ENCODE measurements around the gene PAK2. TPM values are rescaled to one million over a fixed set of nuclear protein-coding genes. Genes with fewer than 3 reads are reported as not detected.

Gene PAK2
- total RNA-seq, 1 experiment from 2014 or later: 69.6 TPM

DNA sequence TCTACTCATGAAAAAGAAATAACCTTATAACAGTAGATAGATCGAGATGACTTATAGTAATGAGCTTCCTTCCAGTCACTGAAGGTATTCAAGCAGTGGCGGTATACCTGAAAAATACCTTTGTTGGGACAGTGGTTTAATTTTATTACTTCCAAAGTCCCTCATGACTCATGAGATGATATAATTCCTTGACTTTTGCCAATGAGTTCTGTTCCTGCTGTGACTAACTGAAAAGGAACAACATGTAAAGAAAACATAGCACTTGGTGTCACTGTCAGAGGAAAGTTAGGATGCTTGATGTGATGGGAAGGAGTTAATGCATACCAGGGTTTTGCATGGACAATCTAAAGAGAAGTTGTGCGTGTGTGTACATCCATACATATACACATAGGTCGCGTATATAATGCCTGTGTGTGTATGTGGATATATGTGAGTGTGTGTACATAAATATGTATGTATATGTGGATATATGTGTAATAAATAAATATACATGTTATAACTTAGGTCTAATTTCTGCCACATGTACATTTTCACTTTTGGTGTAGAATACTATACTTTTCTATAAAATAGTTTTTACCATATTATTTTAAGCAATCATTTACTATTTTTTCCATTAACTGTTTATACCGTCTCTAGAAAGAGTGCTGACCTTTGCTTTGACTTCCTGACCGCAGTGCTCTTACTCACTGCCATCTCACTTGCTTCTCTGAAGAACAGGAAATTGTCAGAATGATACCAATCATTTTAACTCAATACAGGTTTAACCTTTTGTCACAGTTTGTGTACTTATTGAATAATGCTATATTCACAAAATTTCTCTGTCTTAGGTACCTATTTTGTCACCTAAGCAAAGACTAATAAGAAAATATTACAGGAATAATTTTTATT lies 12.6 kb upstream of the PAK2 start:
- no peak overlapping the region for H3K9ac ChIP-seq (ENCODE audit: low read length)
- H3K4me2 ChIP-seq (ENCODE audit: low read length): peak overlapping the region; percentile 30; the same call in 1 of the 2 replicates
- no peaks in the 10 kb centered on the region for H3K27me3 ChIP-seq (ENCODE audit: insufficient read depth, low read length)
- ATAC-seq: peak; percentile 58
- intact Hi-C loops (cut with micrococcal nuclease): no loop called here
- H4K20me1 ChIP-seq (ENCODE audit: insufficient read depth): no peaks in the 10 kb centered on the region
- no peaks in the 10 kb centered on the region for H3K79me2 ChIP-seq (ENCODE audit: insufficient read depth, low read length)
- TF ChIP-seq EGR1 (IDR thresholded peaks at IDR 0.05; ENCODE audit: low read depth) (no peak), FOSL1 (IDR thresholded peaks at IDR 0.05; ENCODE audit: low read depth) (peak; percentile 26; the same call in 1 of the 2 replicates), JUND (IDR thresholded peaks at IDR 0.05) (peak; percentile 36; the same call in 1 of the 2 replicates)
- BruUV-seq (replicated peaks): no TSS peak
- no peak overlapping the region for H2AFZ ChIP-seq (ENCODE audit: low read depth, low read length, poor library complexity, severe bottlenecking)
- ChIA-PET POLR2A (no interaction called here), CTCF (no interaction called here), RAD21 (ENCODE audit: low non-redundant PET in 1 of 2, low total read pairs in 2 of 2, uncharacterized antibody in 2 of 2, unreplicated experiment in 2 of 2) (no interaction called here)
- no peak overlapping the region for H3K4me3 ChIP-seq (replicated peaks in 1 of 2; ENCODE audit: low read depth in 1 of 2, low read length in 2 of 2)
- 0 out of 4 replicates have a peak, but pooled peaks cover 2 to 7% of the 10 kb centered on the region in 2 experiments for H3K36me3 ChIP-seq (ENCODE audit: control insufficient read depth in 1 of 2, insufficient read depth in 2 of 2, low read length in 2 of 2)
- peaks cover 3 to 19% of the 10 kb centered on the region in 2 experiments for H3K4me1 ChIP-seq (ENCODE audit: control insufficient read depth in 1 of 2, insufficient read depth in 2 of 2, low read length in 2 of 2)
- H3K9me3 ChIP-seq (ENCODE audit: control insufficient read depth in 1 of 2, insufficient read depth in 1 of 2, low read depth in 1 of 2, low read length in 2 of 2): no peaks in the 10 kb centered on the region
- H3K9me2 ChIP-seq (ENCODE audit: insufficient read depth): no peaks in the 10 kb centered on the region
- DNase-seq (ENCODE audit: low read depth, low spot score): no peak
- H3K27ac ChIP-seq (ENCODE audit: low read depth, low read length): no peak overlapping the region

DNA sequence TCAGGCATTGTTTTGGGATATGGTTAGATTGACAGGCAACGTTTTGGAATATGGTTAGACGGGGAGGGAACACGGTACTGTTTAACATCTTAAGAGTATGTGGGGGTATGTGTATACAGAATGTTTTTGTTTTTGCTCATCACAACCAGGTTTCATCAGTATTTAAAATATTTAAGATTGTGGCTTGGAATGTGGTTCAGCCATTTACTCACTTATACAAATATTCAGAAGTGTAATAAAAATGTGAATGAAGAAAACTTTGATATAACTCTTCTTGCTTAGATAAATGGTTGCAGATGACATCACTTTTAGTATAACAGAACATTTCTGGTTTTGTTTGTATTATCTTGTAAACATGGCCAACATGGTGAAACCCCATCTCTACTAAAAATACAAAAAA lies 3.9 kb upstream of the PAK2 start:
- intact Hi-C loops (cut with micrococcal nuclease): no loop called here
- H3K4me3 ChIP-seq (replicated peaks in 1 of 2; ENCODE audit: low read depth in 1 of 2, low read length in 2 of 2): no peak overlapping the region
- DNase-seq (ENCODE audit: low read depth, low spot score) (no peak), ATAC-seq (no peak)
- H3K9me2 ChIP-seq (ENCODE audit: insufficient read depth): no peaks in the 10 kb centered on the region
- peaks cover 9% of the 10 kb centered on the region for H3K79me2 ChIP-seq (ENCODE audit: insufficient read depth, low read length)
- H3K4me2 ChIP-seq (ENCODE audit: low read length): no peak overlapping the region
- ChIA-PET POLR2A (no interaction called here), CTCF (no interaction called here), RAD21 (ENCODE audit: low non-redundant PET in 1 of 2, low total read pairs in 2 of 2, uncharacterized antibody in 2 of 2, unreplicated experiment in 2 of 2) (no interaction called here)
- H3K9me3 ChIP-seq (ENCODE audit: control insufficient read depth in 1 of 2, insufficient read depth in 1 of 2, low read depth in 1 of 2, low read length in 2 of 2): no peaks in the 10 kb centered on the region
- H3K9ac ChIP-seq (ENCODE audit: low read length): no peak overlapping the region
- no peaks in the 10 kb centered on the region for H3K27me3 ChIP-seq (ENCODE audit: insufficient read depth, low read length)
- no peak overlapping the region for H2AFZ ChIP-seq (ENCODE audit: low read depth, low read length, poor library complexity, severe bottlenecking)
- H3K27ac ChIP-seq (ENCODE audit: low read depth, low read length): no peak overlapping the region
- H4K20me1 ChIP-seq (ENCODE audit: insufficient read depth): no peaks in the 10 kb centered on the region
- peaks cover 0 to under 1% of the 10 kb centered on the region in 2 experiments; a peak in 1 of 4 replicates for H3K4me1 ChIP-seq (ENCODE audit: control insufficient read depth in 1 of 2, insufficient read depth in 2 of 2, low read length in 2 of 2)
- H3K36me3 ChIP-seq (ENCODE audit: control insufficient read depth in 1 of 2, insufficient read depth in 2 of 2, low read length in 2 of 2): no peaks in the 10 kb centered on the region
- BruUV-seq (replicated peaks): no TSS peak
- no peak for TF ChIP-seq EZH2 (IDR thresholded peaks at IDR 0.05)
- TF ChIP-seq JUND (IDR thresholded peaks at IDR 0.05): no peak
- TF ChIP-seq ZFX (IDR thresholded peaks at IDR 0.05): no peak
- TF ChIP-seq ZNF274 (IDR thresholded peaks at IDR 0.05; ENCODE audit: low read depth, low read length): no peak
- no peak for TF ChIP-seq CBX3 (IDR thresholded peaks at IDR 0.05; ENCODE audit: low read depth)
- TF ChIP-seq, protein P1, sequence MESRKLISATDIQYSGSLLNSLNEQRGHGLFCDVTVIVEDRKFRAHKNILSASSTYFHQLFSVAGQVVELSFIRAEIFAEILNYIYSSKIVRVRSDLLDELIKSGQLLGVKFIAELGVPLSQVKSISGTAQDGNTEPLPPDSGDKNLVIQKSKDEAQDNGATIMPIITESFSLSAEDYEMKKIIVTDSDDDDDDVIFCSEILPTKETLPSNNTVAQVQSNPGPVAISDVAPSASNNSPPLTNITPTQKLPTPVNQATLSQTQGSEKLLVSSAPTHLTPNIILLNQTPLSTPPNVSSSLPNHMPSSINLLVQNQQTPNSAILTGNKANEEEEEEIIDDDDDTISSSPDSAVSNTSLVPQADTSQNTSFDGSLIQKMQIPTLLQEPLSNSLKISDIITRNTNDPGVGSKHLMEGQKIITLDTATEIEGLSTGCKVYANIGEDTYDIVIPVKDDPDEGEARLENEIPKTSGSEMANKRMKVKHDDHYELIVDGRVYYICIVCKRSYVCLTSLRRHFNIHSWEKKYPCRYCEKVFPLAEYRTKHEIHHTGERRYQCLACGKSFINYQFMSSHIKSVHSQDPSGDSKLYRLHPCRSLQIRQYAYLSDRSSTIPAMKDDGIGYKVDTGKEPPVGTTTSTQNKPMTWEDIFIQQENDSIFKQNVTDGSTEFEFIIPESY (IDR thresholded peaks at IDR 0.05; ENCODE audit: extremely low read depth, insufficient replicate concordance, low read length): no peak
- TF ChIP-seq, protein P2, sequence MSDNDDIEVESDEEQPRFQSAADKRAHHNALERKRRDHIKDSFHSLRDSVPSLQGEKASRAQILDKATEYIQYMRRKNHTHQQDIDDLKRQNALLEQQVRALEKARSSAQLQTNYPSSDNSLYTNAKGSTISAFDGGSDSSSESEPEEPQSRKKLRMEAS (IDR thresholded peaks at IDR 0.05): no peak
- no peak for TF ChIP-seq EGR1 (IDR thresholded peaks at IDR 0.05; ENCODE audit: low read depth)
- TF ChIP-seq SIN3A (IDR thresholded peaks at IDR 0.05; ENCODE audit: low read depth): no peak
- TF ChIP-seq CEBPB (IDR thresholded peaks at IDR 0.05; ENCODE audit: low read depth): no peak
- TF ChIP-seq, protein P3, sequence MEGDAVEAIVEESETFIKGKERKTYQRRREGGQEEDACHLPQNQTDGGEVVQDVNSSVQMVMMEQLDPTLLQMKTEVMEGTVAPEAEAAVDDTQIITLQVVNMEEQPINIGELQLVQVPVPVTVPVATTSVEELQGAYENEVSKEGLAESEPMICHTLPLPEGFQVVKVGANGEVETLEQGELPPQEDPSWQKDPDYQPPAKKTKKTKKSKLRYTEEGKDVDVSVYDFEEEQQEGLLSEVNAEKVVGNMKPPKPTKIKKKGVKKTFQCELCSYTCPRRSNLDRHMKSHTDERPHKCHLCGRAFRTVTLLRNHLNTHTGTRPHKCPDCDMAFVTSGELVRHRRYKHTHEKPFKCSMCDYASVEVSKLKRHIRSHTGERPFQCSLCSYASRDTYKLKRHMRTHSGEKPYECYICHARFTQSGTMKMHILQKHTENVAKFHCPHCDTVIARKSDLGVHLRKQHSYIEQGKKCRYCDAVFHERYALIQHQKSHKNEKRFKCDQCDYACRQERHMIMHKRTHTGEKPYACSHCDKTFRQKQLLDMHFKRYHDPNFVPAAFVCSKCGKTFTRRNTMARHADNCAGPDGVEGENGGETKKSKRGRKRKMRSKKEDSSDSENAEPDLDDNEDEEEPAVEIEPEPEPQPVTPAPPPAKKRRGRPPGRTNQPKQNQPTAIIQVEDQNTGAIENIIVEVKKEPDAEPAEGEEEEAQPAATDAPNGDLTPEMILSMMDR (IDR thresholded peaks at IDR 0.05 in 2 of 3, conservative IDR thresholded peaks at IDR 0.05 in 1 of 3; ENCODE audit: borderline replicate concordance in 1 of 3, insufficient read depth in 1 of 3, low read depth in 2 of 3, low read length in 2 of 3): no peak

Data from HCT116 (cell line).